Stimulated activated naive CD8-positive, alpha-beta T cell treated with anti-CD3 and anti-CD28 coated beads, Interleukin-15, Interleukin-2, amounts not matched to agents 100 U/mL and 50 U/mL, for 24 hours (primary cell): ENCODE results near the gene C16orf54.
A peak's percentile ranks its signal among the peaks of the same experiment; 100 is the strongest.
"Not testable (repeated sequence)": the region's sequence is repeated elsewhere in the genome, so short reads cannot be mapped to it uniquely, and the experiment has no call there.

ENCODE experiments used
- ATAC-seq: fragments of 150-1000 bp; cut with Tn5 transposase; one replicate; pipeline ENCODE4 v1.10.0; 2021
- DNase-seq: peaks from one replicate; pipeline ENCODE4 v3.0.0; 2021

The C16orf54 gene, protein sequence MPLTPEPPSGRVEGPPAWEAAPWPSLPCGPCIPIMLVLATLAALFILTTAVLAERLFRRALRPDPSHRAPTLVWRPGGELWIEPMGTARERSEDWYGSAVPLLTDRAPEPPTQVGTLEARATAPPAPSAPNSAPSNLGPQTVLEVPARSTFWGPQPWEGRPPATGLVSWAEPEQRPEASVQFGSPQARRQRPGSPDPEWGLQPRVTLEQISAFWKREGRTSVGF

DNA sequence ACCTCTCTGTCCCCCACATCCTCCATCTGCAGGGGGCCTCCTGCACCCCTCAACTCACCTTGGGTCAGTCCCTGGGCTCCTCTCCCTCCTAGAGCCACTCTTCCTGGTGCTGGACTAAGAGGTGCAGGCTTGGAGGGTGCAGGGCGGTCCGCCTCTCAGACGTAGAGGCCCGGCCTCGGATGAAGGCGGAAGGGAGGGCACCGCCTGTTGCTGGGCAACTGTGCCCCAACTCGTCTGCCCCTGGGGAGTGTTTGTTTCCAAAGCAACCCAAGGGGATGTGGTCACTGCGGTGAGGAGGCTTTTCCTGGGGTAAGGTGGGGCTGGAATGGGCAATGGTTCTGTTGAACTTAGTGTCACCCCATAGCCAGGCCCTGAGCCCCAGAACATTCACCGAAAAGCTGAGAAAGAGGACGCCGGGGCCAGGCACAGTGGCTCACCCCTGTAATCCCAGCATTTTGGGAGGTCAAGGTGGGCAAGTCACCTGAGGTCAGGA, at the start of gene C16orf54:
Gene C16orf54 (minus strand): TSS at position 138 of the 493 bp plus-strand sequence. CDS start 1,039 bp downstream, outside the sequence.
- DNase-seq (peak; percentile 92), ATAC-seq (peak; percentile 90)

DNA sequence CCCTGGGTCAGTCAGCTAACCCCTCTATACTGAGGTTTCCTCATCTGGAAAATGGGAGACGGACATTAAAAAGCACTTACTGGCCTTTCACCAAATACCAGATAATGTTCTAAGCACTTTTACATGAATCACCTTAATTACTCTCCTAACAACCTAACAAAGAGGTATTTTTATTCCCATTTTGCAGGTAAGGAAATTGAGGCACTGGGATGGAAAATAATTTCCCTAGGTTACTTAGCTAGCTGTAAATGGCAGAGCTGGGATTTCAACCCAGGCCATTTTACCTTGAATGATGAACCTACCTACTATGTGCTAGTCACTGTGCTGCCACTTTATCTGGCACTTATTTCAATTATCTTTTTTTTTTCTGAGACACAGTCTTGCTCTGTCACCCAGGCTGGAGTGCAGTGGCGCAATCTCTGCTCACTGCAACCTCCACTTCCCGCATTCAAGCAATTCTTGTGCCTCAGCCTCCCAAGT, 48.5 kb upstream of the C16orf54 start:
- no peak for ATAC-seq
- DNase-seq, result no peak

DNA sequence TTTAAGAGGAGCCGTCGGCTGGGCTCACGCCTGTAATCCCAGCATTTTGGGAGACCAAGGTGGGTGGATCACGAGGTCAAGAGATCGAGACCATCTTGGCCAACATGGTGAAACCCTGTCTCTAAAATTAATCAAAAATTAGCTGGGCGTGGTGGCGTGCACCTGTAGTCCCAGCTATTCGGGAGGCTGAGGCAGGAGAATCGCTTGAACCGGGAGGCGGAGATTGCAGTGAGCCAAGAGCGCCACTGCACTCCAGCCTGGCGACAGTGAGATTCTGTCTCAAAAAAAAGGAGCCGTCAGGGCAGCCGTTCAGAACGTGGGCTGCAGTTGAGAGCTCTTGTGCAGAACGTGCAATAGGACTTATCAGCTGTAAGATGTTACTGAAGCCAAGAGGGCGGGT, 47.4 kb upstream of the C16orf54 start:
- DNase-seq, ATAC-seq: not testable (repeated sequence)

DNA sequence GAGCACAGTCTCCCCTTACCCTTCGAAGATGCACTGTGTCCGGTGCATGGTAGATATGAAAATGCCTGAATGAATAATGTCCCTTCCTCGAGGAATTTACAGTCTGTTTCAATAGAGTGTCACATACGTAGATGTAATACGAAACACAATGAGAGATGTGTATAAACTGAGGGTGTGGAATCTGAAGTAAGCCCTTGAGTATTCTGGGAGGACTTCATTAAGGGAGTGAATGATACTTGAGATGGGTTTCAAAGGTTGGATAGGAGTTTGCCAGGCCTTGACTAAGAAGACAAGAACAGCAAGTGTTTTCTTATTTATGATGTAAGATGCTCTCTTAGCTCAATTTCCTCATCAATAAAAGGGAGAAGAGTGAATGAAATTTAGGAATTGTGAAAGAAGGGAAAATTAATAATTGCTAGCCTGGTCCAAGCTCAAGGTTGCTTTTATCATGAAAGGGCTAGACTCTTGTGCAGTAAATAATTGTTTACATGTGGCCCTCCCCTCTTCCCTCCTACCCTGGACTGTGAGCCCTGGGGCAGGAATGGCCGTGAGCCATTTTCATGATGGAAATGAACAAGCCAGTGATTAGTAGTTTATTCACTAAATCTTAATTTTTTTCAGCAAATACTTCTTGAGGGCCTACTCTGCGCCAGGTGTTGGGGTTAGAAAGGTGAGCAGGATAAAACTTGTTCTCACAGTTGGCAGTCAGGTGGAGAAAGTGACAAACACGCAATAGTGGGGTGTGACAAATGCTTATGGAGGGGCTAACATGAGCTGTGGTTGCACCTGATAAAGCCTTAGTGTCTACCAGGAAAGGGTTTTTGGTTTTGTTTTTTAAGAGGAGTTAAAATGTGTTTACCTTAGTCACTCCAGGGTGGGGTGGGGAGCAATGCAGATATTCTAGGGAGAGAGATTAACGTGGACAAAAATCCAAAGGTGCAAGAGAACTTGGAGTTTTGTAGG, 46.3 kb upstream of the C16orf54 start:
- no peak for DNase-seq

DNA sequence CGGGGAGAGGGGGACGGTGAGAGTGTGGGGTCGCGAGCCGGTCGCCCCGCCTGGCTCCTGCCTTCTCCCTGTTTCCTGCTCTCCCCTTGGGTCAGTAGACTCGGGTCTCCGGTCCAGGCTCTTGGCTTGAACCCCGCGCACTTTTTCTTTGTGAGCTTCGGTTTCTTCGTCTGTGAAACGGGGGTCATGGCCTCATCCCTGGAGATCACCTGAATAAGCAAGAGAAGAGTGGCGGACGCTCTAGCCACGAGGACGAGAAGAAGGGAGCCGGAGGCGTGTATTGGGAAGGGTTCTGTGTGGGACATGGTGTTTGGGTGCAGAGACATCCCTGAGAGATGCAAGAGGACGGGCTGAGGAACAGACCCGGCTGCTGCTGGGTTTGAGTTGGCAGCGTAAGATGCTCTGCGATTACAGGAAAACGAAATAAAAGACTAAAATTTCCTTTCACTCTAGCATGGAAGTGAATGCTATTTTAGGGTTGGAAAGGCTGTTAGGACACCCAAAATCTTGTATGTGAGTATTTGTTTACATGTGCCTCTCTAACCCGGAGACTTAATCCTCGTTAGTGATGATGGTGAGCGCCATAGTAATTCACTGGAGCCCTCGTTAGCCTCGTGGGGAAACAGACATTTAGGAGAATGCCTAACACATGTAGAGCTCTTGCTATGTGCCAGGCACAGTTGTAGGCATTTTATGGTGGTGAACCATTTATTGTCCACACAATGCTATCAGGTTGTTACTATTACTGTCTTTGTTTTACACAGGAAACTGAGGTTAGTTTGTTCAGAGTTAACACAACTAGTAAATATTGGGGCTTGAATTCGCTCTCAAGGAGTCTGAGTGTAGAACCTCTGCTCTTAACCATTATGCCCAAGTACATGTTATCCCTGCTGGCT, 45.4 kb upstream of the C16orf54 start:
- ATAC-seq (peak; percentile 15), DNase-seq (no peak)

More for the DNA sequence above, 46.3 kb upstream of the C16orf54 start:
- no peak for ATAC-seq

DNA sequence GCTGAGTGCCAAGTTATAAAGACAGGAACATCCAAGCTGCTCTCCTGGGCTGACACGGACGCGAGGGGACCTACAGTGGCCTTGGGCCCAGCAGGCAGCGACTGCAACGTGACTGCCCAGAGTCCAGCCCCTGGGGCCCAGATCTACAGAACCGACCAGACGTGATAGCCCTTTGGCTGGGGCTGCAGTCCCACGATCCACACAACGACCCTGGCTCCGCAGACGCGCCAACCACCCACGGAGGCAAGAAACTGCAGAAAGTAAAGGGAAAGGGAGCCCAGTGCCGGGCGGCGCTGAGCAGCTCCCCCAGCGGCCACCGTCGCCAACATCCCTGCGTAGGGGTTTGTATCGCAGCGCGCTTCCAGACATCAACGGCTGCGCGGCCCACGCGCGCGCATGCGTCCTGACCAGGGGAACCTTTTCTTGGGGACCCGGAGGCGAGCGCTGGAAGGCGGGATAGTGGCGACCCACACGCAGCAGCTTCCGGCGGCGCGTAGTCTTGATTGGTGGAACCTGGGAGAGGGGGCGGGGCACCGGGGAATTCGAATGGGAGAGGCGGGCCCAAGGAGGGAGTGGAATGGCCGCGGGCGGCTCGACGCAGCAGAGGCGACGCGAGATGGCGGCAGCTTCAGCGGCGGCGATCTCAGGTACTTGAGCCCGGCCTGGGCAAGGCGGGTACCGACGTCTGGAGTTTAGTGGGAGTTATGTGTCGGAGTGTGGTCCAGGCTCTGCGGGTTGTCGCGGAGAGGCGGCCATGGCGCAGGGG, 44.6 kb upstream of the C16orf54 start, which contains the start of gene KIF22:
Gene KIF22 (plus strand): TSS at position 569 of the 766 bp plus-strand sequence. CDS start 9 bp downstream, at position 578.
- DNase-seq, result peak; percentile 100

DNA sequence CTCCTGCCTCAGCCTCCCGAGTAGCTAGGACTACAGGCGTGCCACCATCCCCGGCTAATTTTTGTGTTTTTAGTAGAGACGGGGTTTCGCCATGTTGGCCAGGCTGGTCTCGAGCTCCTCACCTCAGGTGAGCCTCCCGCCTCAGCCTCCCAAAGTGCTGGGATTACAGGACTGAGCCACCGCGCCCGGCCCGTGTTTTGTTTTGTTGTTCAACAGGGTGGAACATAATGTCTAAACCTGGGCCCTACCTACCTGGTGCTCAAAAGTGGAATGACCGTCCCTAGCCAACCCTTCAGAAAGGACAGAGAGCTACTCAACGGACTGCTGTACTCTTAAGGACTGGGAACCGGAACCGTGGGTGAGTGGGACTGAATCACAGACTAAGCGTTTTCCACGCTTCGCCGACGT, 44.0 kb upstream of the C16orf54 start:
- ATAC-seq (no peak), DNase-seq (no peak)

More for the DNA sequence above, 44.6 kb upstream of the C16orf54 start, which contains the start of gene KIF22:
- peak; percentile 97 for ATAC-seq

DNA sequence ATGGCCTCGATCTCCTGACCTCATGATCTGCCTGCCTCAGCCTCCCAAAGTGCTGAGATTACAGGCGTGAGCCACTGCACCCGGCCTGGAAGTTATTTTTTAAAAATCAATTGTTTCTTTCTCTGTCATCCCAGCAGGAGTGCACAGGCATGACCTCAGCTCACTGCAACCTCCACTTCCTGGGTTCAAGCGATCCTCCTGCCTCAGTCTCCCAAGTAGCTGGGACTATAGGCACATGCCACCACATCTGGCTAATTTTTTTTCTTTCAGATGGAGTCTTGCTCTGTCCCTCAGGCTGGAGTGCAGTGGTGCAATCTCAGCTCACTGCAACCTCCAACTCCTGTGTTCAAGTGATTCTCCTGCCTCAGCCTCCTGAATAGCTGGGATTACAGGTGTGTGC, 41.4 kb upstream of the C16orf54 start:
- not testable (repeated sequence) for DNase-seq, ATAC-seq

DNA sequence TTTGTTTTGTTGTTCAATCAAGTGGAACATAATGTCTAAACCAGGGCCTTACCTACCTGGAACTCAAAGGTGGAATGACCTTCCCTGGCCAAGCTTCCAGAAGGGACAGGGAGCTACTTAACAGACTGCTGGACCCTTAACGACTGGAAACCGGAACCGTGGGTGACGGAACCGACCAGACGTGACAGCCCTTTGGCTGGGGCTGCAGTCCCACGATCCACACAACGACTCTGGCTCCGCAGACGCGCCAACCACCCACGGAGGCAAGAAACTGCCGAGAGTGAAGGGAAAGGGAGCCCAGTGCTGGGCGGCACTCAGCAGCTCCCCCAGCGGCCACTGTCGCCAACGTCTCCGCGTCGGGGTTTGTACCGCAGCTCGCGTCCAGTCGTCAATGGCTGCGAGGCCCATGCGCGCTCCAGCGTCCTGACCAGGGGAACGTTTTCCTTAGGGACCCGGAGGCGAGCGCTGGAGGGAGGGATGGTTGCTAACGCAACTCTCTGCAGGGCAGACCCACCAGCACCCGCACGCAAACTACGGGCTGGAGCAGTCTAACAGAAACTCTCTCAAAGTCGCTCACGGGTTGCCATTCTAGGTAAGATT, 39.2 kb upstream of the C16orf54 start:
- DNase-seq, result peak; percentile 85

DNA sequence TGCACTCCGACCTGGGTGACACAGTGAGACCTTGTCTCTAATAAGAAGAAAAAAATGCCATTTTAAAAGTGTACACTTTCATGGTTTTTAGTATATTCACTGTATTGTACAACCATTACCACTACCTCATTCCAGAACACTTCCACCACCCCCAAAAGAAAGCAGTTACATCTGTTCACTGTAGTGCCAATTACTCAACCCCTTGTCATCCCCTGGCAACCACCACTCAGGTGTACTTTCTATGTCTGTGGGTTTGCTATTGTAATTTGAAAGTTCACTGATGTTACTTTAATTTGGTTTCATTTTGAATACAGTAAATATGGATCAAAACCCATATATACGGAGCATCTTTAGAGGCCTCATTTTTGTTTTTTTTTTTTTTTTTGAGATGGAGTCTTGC, 38.4 kb upstream of the C16orf54 start:
- ATAC-seq (peak; percentile 89), DNase-seq (no peak)

More for the DNA sequence above, 39.2 kb upstream of the C16orf54 start:
- ATAC-seq, result peak; percentile 80

DNA sequence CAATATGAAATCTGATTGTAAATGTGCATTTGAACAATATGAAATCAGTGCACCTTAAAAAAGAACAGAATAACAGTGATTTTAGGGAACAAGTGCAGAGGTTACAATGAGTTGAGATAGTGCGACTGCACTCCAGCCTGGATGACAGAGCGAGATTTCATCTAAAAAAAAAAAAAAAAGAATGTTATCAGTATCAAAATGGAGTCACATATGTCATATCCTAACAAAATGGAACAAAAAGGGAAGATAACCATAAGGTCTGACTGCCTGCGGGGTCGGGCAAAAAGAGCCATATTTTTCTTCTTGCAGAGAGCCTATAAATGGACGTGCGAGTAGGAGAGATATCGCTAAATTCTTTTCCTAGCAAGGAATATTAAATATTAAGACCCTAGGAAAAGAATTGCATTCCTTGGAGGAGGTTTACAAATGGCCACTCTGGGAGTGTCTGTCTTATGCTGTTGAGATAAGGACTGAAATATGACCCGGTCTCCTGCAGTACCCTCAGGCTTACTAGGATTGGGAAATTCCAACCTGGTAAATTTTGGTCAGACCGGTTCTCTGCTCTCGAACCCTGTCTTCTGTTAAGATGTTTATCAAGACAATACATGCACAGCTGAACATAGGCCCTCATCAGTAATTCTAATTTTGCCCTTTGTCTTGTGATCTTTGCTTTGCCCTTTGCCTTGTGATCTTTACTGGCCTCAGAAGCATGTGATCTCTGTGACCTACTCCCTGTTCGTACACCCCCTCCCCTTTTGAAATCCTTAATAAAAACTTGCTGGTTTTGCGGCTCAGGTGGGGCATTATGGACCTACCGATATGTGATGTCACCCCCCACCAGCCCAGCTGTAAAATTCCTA, 37.5 kb upstream of the C16orf54 start:
- DNase-seq, ATAC-seq: not testable (repeated sequence)

DNA sequence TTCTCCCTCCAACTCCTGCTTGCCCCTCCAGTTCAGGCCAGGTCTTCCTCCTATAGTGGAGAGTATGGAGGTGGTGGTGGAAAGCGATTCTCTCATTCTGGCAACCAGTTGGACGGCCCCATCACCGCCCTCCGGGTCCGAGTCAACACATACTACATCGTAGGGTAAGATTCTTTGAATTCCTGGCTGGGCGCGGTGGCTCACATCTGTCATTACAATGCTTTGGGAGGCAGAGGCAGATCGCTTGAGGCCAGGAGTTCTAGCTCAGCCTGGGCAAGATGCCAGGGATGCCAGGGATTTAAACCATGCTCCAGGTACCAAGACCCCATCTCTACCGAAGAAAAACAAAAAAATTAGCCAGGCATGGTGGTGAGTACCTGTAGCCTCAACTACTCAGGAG, 33.7 kb upstream of the C16orf54 start:
- ATAC-seq (no peak), DNase-seq (no peak)

DNA sequence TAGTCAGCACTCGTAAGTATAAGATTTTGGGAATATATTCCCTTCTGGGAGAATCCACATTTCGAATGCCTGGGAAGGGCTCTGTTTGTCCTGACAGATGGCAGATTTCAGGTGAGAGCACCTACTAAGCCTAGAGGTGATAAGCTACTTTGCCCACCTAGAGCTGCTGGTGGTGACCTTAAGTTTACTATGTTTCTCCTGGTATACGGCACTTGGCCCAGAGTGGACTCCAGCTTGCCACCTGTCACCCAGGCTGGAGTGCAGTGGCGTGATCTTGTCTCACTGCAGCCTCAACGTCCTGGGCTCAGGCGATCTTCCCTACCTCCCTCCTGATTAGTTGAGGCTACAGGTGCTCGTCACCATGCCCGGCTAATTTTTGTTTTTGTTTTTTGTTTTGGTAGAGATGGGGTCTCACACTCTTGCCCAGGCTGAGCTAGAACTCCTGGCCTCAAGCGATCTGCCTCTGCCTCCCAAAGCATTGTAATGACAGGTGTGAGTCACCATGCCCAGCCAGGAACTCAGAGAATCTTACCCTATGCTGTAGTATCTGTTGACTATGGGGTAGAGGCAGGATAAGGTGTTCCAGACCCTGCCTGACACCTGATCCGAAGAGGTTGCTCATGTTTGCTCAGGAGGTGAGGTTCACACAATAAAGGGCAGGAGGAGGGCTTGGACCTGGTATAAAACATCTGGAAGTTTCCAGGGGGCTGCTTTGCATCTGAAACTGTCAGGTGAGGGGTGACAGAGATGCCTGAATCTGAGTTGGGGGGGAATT, 32.0 kb upstream of the C16orf54 start, which contains the start of gene ZG16:
Gene ZG16 (plus strand): TSS at position 681 of the 775 bp plus-strand sequence. CDS start 1,011 bp downstream, outside the sequence.
- DNase-seq (no peak), ATAC-seq (no peak)

DNA sequence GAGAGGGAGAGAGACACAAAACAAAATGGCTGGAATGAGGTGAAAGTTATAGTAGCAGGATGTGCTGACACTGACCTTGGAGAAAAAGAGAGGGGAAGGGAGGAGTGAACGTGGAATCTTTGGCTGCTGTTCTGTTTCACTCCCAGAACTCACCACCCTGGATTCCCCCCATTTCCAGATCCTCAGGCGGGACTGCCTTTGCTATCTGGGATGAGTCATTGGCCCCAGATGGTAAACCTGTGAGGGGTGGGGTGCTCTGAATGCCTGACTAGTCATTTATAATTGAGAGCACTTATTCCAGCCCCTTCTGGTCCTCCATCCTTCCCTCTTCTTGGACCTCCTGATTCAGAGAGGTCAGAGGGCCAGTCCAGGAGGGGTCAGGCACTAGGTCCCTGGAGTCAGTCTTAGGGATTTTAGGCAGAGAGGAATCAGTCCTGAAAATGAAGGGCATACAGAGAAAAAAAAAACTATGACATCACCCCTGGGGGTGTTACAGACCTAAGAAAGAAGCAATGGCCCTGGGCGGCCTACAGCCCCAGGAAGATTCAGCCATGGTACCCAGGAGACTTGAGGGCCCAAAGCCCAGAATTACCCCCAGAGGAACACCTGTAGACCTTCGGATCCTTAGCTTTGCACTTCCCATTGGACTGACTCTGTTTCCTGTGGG, 30.1 kb upstream of the C16orf54 start:
- no peak for DNase-seq
- no peak for ATAC-seq

DNA sequence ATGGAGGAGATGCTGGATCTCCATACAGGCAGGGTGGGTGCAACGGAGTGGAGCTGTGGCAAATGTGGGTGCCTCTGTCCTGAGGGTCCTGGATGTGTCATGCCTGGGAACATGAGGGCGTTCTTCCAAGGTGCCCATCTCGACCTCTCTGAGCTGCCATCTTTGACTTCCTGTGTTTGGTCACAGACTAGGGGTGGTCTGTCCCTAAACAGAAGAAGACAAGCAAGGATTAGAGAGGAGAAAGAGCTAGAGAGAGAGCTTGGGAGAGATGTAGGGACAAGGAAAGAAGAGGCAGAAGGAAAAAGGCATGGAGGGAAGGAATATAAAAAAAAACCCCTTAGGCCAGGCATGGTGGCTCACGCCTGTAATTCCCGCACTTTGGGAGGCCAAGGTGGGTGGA, 28.9 kb upstream of the C16orf54 start:
- DNase-seq, result no peak
- no peak for ATAC-seq

DNA sequence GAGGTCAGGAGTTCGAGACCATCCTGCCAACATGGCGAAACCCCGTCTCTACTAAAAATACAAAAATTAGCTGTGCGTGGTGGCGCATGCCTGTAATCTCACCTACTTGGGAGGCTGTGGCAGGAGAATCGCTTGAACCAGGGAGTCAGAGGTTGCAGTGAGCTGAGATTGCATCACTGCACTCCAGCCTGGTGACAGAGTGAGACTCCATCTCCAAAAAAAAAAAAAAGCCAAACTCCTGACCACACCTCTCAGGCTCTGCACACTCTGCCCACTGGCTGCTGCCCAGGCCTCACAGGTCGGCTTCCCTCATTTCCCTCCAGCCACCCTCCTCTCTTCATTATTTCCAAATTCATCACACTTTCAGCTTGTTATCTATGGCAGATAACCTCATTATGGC, 26.5 kb upstream of the C16orf54 start:
- ATAC-seq, DNase-seq: not testable (repeated sequence)

DNA sequence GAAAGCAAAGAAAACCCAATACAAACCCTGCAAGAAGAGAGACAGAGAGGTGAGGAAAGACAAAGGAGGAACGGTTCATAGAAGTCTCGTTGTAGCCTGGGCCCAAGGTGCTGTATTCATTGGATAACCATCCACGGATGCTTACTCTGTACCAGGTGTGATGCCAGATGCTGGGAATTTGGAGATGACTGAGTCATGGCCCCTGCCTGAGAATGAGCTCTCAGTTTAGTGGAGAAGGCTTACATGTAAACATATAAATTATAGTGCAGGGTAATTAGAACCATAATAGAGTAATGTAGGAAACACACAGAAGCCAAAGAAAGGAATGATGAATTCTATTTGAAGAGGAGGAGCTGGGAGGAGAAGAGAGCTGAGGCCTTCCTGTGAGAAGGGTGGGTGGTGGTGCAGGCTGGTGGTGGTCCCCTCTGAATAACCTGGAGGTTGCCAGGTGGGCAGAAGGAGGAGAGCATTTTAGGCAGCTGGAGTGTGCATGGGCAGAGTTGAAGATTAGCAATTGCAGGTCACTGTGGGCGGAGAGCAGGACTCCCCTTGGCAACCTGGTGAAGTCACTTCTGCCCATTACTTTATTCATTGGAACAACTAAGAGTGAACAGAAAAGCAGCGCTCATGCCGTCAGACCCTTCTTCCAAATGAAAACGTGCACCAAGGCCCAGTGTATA, 24.6 kb upstream of the C16orf54 start:
- DNase-seq (no peak), ATAC-seq (no peak)
